ENCODE data around the gene NGF.

NGF gene

DNA sequence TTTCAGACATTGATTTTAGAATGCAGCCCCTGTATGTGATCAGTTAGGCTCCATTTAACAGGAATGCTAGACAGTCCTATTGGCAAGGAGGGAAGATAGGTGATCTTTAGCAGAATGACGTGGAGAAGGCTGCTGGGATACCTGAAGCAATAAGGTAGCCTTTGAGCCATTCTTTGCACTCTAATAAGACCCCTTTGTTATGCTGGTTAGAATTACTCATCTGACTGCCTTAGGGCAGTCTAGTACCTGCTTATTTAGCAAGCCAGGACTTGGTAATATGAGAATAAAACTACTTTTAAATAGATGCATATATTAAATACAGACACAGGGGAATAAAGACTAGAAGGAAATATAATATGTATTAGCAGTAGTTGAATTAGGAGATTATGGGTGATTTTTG lies 29.1 kb downstream of the NGF start:
- DNase-seq = no peak

DNA sequence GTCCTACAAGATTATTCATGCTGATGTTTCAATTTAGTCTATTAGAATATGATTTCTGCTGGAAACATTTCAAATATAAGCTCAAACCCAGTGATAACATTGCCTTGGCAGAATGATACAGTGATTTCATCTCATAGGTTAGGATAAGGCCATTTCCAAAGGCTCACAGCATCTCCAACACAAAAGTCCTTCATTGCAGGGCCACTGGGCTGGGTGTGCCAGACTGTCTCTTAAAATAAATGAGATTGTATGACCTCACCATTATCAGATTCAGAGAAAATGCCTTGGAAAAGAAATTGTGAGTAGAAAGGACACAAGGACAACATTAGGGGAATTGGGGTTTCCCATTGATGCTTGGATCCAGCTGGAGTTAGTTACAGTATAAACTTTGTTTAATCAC lies 30.4 kb downstream of the NGF start:
- DNase-seq = no peak

DNA sequence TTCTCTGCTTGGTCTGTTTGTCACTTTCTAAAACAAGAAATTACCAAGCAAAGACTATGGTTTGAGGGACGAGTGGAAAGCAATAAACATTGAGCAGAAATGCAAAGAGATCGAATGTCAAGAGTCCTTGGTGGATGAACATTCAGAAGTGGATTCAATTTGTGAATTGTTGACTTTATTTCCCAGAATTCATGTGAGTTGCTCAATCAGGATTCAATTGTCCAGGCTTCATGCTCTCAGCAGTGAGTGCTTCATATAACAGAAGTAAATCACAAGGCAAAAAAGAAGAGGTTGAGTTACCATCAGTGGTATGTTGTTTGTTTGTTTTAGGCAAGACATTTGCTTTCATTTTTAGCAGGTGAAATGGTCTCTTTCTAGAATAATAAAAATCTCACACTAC lies 31.9 kb downstream of the NGF start:
- no peak for DNase-seq

DNA sequence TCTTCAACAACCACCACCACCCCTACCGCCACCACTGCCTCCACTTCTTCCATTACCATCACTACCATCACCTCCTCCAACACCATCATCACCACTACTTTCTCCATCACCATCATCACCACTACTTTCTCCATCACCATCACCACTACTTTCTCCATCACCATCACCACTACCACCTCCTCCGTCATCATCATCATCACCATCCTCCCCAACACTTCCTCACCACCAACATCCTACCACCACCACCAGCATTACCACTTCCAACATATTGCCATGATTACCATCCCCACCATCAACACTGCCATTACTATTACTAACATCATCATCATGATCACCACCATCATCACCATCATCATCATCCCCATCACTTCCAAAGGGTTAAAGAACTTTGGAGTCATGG lies 34.7 kb downstream of the NGF start:
- no peak for DNase-seq

DNA sequence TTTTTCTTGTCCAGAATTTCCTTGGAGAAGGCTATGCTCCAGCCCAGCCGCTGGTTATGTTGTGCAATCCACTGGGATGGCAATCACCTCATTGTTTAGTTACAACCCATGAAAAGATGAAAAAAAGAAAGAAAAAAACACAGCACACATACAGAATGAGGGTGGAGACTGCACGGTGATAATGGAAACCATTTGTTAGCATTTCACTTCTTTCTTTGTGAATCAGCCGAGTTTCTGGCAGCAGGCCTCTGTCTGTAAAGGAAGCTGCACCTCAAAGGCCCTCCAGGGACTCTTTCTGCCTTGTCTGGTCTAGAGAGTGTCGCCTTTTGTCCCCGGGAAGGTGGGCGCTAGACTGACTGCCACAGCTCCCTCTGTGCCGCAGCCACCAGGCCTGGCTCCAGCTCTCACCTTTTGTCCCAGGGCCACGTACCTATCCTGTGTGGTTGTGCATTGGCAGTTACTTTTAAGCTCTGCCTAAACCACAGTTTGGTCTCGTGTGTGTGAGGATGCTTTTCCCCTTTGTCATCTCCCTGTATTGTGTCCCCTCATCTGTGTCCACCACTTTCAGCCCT lies 35.6 kb downstream of the NGF start:
- DNase-seq = no peak

DNA sequence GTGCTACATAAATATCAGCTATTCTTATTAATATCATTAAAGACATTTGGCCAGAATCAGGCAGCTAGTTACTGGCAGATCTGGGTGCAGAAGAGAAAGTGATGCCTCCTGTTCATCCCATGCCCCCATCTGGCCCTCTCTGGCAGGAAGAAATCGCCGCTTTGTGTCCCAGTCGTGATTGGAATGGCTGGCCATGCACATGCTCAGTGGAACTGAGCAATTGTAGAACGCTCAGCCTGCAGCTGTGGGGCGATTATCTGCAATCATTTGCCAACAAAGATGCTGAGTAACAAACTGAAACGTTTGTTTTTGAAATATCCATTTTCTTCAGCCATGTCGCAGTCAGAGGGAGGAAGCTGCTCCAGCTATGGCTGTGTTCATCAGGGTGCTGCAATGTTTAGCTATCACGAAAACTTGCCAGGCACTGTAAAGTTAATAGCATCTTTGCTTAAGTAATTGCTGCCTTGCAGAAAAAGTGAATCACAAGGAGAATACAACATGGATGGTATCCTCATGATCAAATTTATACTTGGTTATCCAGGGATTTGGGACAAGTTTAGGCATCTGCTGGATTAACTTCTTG lies 36.5 kb downstream of the NGF start:
- DNase-seq = no peak

DNA sequence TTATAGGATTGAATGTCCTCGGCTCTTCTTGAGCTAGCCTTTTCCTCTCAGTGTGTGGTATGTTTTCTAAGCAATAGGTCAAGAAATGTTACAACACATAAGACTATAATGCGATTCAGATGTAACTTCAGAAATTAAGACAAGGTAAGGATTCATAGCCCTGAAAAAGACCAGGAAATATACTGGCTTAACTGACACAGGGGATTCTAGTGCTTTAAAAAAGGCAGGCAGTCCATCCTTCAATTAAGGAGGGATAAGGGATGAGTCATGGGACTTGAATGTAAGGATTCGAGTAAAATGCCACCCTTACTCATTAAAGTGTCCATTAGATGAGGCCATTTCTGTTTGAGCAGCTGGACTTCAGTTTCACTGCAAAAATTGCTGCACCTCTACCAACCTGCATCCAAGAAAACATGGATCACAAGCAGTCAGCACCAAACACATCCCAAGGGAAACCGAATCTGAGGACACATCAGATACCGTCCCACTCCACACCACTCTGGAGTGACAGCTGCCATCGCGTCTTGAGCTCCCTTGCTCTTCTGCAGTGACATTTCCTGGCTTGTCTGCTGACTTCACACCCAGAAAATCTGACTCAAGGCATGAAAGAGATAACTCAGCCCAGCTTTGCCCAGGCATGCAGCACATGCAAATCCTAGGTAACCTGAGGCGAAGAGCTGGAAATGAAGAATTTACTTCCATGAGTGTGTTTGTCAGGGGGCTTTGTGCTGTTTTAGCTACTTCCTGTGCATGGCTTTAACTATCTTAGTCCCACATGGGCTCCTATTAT lies 37.8 kb downstream of the NGF start:
- DNase-seq = no peak

DNA sequence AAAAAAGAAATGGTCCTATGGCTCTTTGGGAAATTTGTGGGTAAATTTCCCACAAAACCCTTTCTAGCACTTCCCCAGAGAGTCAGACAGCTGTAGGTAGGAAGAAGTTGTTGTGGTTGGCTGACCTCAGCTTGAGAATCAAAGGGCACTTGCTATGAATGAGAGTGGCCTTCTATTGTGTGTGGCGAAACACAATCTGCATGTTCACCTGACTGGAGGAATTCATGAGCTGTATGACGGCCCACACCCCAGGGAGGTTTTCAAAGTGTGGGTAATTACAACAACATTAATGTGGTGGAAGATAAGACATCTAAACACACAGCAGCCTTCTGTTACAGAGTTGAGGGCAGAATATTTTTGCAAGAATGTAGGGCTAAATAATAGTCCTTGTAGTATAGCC lies 38.8 kb downstream of the NGF start:
- DNase-seq = no peak

DNA sequence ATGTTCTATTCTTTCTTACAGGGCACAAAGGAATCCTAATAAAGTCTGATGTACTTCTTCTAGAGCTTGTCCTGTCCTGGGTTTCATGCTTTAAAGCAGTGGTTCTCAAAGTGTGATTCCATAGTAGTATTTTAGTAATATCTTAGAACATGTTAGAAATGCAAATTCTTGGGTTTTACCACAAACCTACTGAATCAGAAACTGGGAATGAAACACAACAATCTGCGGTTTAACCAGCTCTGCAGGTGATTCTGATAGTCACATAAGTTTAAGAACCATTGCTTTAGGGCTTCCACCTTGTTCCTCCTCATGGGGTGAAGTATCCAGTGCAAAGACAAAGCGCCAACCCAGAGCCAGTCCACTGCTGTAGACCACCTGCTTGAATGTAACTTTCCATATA lies 41.1 kb downstream of the NGF start:
- no peak for DNase-seq

DNA sequence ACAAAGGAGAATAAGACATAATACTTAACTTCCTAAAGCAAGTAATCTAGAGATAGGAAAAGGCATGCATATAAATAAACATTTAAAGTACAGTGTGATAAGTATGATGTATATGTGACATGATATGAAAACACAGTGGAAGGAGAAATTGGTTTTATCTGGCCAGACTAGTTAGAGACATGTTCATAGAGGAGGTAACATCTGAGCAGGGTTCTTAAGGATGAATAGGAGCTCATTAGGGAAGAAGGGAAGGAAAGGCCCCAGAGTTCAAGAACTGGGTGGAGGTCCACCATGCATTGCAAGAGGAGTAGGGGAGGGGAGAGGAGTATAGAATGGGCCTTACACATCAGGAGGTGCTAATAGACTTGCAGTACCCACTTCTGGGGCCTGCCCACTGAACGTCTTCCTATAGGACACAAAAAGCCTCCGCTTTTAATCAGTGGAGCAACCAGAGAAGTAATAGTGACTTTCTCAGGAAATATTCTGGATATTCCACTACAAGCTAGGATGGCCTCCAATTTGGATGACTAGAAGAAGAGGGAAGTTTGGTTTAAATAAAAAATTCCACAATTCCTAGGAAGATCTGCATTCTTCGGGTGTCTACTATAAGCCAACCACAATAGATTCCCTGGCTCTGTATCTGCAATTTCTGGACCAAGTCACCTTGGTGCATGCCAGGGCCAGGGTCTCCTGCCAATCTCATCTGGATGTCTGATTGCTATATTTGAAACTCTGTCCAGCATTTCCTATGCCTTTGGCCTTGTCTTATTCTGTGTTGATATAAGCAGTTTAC lies 41.9 kb downstream of the NGF start:
- DNase-seq = no peak

DNA sequence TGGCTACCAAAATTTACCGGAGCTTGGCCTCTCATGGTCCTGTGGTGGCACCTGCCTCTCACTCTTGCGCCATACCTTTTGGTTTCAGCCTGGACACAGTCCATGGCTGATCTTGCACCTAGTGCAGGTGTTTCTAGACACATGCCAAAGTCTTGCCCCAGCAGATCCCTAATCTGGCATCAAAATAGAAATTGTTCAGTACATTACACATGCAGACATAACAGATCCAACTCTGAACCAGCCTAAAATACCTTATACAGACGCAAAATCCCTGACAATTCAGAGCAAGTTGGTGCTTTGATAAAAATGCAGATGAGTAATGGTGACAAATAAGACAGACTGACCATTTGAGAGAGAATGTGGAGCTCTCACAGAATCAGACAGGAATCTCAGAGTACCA lies 44.1 kb downstream of the NGF start:
- no peak for DNase-seq

DNA sequence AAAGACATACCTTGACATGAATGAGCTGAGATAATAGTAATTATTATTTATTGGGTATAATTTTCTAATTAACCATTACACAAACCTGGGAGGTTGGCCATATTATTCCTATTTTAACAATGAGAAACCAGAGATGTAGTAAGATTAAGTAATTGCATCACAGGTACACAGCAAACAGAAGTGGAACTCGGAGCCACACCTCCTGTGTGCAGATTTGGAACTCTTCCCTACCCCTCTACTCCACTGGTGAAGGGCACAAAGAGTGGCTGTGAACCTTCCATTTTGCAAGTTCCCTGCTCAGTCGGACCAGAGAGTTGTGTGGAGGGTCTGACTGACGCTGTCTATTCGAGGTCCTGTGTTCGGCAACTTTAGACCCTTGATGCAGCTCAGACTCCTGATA lies 45.0 kb downstream of the NGF start:
- no peak for DNase-seq

DNA sequence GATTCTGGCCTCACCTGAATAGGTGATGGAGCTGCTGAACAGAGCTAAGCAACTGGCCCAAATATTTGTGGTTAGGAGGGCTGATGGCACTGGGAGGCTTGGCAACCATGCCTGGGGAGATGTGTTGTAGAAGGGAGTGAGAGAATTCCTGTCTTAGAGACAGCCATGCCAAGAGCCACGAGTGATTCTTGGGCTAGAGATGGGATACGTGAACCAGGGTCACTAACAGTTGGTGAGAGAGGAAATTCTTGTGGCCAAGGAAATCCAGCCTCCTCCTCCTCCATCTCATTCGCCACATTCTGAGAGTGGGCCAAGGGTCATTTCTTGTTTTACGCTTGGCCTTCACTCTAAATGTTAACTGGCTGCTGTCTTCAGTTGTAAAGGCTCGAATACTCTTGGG lies 46.3 kb downstream of the NGF start:
- DNase-seq = no peak

DNA sequence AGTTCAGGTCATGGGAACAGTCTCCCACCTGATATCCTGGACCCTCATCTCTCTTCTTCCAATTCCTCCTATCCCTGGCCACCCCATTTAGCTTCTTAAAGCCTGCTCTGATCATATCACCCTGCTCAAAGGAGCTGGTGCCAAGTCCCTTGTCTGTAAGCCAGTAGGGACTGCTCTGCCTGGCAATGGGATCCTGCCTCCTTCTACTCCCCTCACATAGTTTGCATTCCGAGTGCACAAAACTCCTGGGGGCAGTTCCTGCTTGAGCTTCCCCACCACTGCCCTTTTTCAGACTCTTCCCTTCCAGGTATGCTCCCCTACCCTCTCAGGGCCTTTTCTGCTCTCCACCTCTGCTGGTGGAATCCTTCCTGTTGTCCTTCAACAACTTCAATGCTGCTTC lies 48.1 kb downstream of the NGF start:
- no peak for DNase-seq

DNA sequence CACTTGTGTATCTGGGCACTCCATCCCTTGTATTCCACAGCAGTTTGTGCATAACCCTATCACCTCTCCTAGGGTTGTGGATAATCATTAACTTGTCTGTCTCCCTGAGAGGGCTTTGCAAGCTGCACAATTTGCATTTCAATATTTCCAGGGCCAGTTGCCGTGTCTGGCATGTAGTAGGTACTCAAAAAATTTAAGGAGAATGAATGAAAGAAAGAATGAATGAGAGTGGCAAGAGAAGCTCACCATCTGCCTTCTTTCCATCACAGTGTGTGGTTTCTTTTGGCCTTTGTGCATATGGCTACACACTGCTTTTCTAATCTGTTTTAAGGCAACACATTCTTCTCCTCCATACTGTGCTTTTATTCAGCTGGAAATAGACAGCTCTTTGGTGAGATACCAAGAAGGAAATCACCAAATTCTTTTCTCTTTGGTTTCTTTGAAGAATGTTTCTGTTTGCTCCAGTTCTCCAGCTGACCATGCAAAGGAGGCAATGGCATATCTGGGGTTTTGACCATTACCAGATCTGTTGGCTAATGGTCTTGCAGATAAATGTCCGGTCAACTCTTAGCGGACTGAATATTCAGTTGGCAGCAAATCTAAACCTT lies 49.4 kb downstream of the NGF start:
- no peak for DNase-seq

DNA sequence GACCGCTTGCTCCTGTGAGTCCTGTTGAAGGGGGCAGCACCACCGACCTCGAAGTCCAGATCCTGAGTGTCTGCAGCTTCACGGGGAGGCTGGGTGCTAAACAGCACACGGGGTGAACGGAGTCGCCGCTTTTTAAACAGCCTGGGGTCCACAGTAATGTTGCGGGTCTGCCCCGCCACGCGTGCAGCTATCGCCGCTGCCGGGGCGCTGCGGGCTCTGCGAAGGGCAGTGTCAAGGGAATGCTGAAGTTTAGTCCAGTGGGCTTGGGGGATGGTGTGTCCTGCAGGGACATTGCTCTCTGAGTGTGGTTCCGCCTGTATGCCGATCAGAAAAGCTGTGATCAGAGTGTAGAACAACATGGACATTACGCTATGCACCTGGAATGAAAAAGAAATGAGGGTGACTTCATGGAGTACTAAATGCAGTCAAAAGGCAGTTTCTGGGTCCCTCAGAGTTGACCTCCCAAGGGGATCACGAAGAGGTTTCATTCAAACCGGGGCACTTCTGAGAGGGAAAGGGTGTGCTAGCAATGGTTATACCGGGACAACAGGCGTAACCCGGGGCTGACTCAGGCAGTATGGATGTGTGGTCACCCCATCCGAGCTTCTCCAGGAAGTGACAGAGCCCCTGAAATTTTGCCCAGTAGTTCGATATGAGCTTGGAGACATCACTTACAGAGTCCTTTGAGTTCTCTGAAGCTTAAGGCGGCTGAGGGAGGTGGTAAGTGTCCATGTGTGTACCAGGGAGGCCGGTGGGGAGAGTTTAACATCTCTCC lies 51.4 kb downstream of the NGF start:
- DNase-seq = no peak

DNA sequence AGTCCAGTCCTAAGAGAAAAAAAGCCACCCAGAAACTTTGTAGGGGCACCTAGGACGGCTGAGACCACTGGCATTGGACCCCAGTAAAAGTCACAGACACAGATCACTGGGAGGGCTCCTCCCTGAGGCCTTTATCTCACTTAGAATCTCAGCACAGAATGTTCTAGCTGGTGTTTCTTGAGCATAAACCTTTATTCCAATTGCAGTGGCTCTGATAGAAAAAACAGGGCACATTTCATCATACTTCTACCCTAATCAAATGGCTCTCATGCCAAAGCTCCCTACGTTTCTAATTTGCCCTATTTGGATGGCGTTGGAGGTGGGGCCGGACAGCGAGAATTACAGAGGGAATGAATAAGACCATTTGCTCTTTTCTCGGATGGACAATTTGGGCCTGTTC lies 53.8 kb downstream of the NGF start:
- DNase-seq = no peak

DNA sequence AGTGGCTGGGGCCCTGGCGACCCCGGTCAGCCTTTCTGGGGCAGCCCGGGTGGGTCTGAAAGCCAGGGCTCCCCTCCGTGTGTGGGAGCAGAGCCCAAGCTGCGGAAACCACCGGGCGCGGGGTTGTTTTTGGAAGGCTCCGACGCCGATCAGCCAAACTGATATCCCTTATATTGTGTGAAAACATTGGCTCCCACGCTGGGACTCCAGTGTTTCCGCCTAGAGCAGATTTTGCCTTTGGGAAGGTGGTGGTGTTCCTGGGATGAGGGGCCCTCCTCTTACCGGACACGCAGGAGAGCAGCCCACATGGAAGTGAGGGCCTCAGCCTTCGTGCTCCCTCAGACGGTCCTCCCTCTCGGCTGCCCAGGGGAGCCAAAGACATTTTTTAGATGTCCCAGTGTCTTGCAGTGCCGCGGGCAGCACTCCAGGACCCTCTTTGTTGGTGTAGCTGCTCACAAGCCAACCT lies 54.3 kb downstream of the NGF start:
- no peak for DNase-seq

DNA sequence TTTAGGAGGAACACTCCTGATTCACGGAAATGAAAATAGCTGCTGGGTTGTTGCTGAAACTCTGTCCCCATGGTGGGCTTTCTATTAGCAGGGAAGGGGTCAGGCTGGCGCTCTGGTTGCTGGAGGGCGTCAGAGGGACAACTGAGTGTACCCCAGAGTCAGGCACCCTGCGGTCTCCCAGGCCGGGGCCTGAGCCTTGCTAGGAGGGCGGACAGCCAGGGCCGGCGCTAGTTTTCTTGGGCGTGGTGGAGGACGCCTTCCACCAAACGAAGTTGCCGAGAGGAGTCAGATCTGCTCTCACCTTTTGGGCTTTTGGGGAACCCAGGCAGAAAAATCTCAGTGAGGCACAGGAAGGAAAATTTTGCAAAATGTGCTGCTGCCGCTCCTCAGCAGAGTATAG lies 54.8 kb downstream of the NGF start:
- no peak for DNase-seq

DNA sequence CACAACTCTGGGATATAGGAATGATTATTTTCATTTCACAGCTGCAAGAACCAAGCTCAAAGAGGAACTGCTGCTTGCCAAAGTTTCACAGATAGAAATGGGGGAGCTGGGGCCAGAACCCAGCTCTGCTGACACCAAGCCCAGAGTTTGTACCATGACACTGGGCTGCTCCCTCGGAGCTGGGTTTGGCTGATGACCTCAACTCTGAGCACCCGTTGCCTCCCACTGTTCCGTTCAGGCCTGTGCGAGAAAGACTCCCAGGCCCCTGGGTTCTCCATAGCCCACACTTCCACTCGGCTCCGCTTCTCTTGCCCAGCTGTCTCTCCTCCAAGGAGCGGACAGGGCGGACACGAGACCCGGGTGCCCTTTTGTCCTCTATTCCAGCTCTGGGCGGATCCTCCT lies 55.2 kb downstream of the NGF start:
- DNase-seq = no peak

DNA sequence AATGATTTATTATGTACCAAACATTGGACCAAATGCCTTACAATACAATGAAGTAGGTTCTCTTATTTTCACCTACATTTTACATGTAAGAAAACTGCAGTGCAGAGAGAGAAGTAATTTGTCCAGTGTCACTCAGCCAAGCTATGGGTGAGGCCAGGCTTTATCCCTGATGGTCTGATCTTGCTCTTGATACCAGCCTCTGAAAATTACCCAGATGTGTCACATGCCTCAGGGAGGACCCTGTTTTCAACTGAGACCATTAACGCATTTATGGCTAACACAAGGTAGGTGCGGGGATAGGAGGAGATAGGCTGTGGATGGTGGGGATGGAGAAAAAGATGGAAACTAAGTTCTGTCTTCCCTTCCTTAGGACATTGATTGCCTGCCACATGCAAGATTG lies 56.9 kb downstream of the NGF start:
- no peak for DNase-seq

DNA sequence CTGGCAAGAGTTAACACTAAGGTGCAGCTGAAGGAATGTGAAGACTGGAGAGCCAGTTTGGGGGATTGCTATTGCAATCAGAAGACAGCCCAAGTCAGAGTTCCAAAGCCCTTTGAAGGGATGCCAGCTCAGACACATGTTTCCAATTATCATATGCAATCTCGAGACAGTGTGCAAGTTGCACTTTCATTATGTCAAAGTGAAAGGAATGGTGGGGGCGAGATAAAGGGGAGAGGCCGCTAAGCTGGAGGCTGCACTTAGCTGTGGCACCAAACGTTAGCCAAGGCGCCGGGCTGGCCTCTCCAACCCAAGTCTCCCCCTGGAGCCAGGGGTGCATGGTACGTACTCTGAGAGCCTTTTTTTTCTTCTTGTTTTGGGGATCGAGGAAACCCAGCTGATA lies 58.0 kb downstream of the NGF start:
- no peak for DNase-seq

DNA sequence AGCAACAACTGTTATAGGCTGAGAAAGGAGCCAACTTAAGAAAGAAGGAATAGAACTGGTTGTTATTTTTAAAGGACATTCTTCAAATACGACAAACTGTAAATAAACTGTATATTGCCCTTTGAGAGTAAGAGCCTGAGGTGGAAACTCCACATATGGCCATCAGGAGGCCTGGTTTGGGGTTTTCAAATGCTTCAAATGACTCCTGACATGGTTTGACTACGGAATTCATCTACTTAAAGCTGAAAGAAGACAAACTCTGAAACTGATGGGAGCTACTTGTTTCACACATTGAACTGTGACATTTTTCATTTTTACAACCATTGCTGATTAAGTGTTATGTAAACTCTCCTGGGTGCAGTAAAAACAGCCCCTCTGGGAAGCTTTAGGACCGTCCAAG lies 59.8 kb downstream of the NGF start:
- no peak for DNase-seq
